Measurements from ENCODE around the gene COL27A1. TPM values are rescaled to one million over a fixed set of nuclear protein-coding genes. Genes with fewer than 3 reads are reported as not detected.
A peak's percentile ranks its signal among the peaks of the same experiment; 100 is the strongest.

COL27A1 gene
- total RNA-seq, 6 experiments from 2014 or later: 22.2 to 24.1 (median 23.4) TPM

- H3K27ac Mint-ChIP-seq: no peak overlapping the region
- H3K4me1 Mint-ChIP-seq (ENCODE audit: low read depth): peaks cover 48% of the 10 kb centered on the region
- peaks cover 19% of the 10 kb centered on the region for H3K36me3 Mint-ChIP-seq (ENCODE audit: low read depth)
- no peaks in the 10 kb centered on the region for H3K9me3 Mint-ChIP-seq
- H3K4me3 Mint-ChIP-seq: no peak overlapping the region
- TF ChIP-seq CTCF (IDR thresholded peaks at IDR 0.05): no peak
- no peak for DNase-seq
- peaks cover 9% of the 10 kb centered on the region for H3K27me3 Mint-ChIP-seq (ENCODE audit: insufficient read depth)
Observed at GRCh38 chr9:114210691-114211276, 55.4 kb downstream of the COL27A1 start.

- H3K27ac Mint-ChIP-seq: no peak overlapping the region
- H3K36me3 Mint-ChIP-seq (ENCODE audit: low read depth): peaks cover 19% of the 10 kb centered on the region
- H3K4me3 Mint-ChIP-seq: no peak overlapping the region
- TF ChIP-seq CTCF (IDR thresholded peaks at IDR 0.05): no peak
- no peaks in the 10 kb centered on the region for H3K9me3 Mint-ChIP-seq
- H3K27me3 Mint-ChIP-seq (ENCODE audit: insufficient read depth): peaks cover 2% of the 10 kb centered on the region; the same call in 1 of the 2 replicates
- DNase-seq: no peak
- H3K4me1 Mint-ChIP-seq (ENCODE audit: low read depth): peaks cover 44% of the 10 kb centered on the region
Observed at GRCh38 chr9:114212826-114213225, 57.5 kb downstream of the COL27A1 start.

- peaks cover 49% of the 10 kb centered on the region for H3K4me1 Mint-ChIP-seq (ENCODE audit: low read depth)
Observed at GRCh38 chr9:114213566-114213965, 58.2 kb downstream of the COL27A1 start.

GRCh38 chr9:114214181-114214580, 58.8 kb downstream of the COL27A1 start:
- peaks cover 26% of the 10 kb centered on the region for H3K36me3 Mint-ChIP-seq (ENCODE audit: low read depth)
- no peak for TF ChIP-seq CTCF (IDR thresholded peaks at IDR 0.05)
- H3K4me1 Mint-ChIP-seq (ENCODE audit: low read depth): peaks cover 55% of the 10 kb centered on the region
- no peak overlapping the region for H3K4me3 Mint-ChIP-seq
- no peak overlapping the region for H3K27ac Mint-ChIP-seq
- H3K27me3 Mint-ChIP-seq (ENCODE audit: insufficient read depth): peaks cover 2% of the 10 kb centered on the region; the same call in 1 of the 2 replicates
- H3K9me3 Mint-ChIP-seq: no peaks in the 10 kb centered on the region
- DNase-seq: peak; percentile 38

More at GRCh38 chr9:114213566-114213965, 58.2 kb downstream of the COL27A1 start:
- Mint-ChIP-seq H3K27ac (peak overlapping the region; percentile 39; the same call in 1 of the 2 replicates), H3K27me3 (ENCODE audit: insufficient read depth) (peaks cover 2% of the 10 kb centered on the region; the same call in 1 of the 2 replicates), H3K4me3 (no peak overlapping the region), H3K9me3 (no peaks in the 10 kb centered on the region), H3K36me3 (ENCODE audit: low read depth) (peaks cover 23% of the 10 kb centered on the region)
- no peak for TF ChIP-seq CTCF (IDR thresholded peaks at IDR 0.05)
- DNase-seq: no peak

- no peak for TF ChIP-seq CTCF (IDR thresholded peaks at IDR 0.05)
- peaks cover 2% of the 10 kb centered on the region; the same call in 1 of the 2 replicates for H3K27me3 Mint-ChIP-seq (ENCODE audit: insufficient read depth)
- no peaks in the 10 kb centered on the region for H3K9me3 Mint-ChIP-seq
- no peak overlapping the region for H3K4me3 Mint-ChIP-seq
- H3K4me1 Mint-ChIP-seq (ENCODE audit: low read depth): peaks cover 62% of the 10 kb centered on the region
- H3K36me3 Mint-ChIP-seq (ENCODE audit: low read depth): peaks cover 22% of the 10 kb centered on the region
- no peak for DNase-seq
- no peak overlapping the region for H3K27ac Mint-ChIP-seq
Observed at GRCh38 chr9:114214686-114215414, 59.5 kb downstream of the COL27A1 start.

All from HFFc6 (cell line).